ENCODE results near the gene ULBP3. TPM values are rescaled to one million over a fixed set of nuclear protein-coding genes. Genes with fewer than 3 reads are reported as not detected.

The ULBP3 gene
- total and polyA plus RNA-seq, 2 of the 13 experiments (the other 11 are each of a cell fraction or from before 2014, with no cell fraction given): 0.42 to 0.48 TPM

DNA sequence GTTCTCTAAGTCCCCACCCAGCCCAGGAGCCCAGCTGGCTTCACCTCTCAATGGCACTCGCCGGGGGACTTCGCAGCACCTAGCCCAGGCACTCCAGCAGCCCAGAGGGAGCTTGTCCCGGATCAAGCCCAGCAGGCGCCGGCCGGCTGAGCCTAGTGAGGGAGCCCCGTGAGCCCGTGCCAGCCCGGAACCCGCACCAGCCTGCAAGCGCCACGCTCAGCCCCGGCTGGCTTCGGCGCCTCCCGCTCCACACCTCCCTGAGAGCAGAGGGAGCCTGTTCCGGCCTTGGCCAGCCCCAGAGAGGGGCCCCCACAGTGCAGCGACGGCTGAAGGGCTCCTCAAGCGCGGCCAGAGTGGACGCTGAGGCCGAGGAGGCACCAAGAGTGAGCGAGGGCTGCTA, 46.8 kb upstream of the ULBP3 start:
- no peaks in the 10 kb centered on the region for H3K79me2 ChIP-seq (ENCODE audit: insufficient read depth, low read length)
- WGBS (ENCODE audit: low lambda C conversion rate): 40% methylated on average over 4 of the region's 25 CpGs
- no peak overlapping the region for H3K4me2 ChIP-seq (ENCODE audit: low read depth, low read length)
- no peaks in the 10 kb centered on the region for H4K20me1 ChIP-seq (ENCODE audit: insufficient read depth, low read length)
- H3K4me1 ChIP-seq (ENCODE audit: insufficient read depth, low read length): peaks cover 8% of the 10 kb centered on the region; the same call in 1 of the 2 replicates
- H3K9me3 ChIP-seq (ENCODE audit: low read length): no peaks in the 10 kb centered on the region
- FAIRE-seq (no peak), ATAC-seq (no peak), DNase-seq (ENCODE audit: low spot score) (no peak)
- TF ChIP-seq TCF7L2 (IDR thresholded peaks at IDR 0.05; ENCODE audit: low read depth, low read length) (no peak), TBL1XR1 (IDR thresholded peaks at IDR 0.05; ENCODE audit: borderline replicate concordance, low read length, partially characterized antibody) (no peak), ZNF143 (CRISPR knock-in tag; IDR thresholded peaks at IDR 0.05) (no peak), PCBP1 (IDR thresholded peaks at IDR 0.05; ENCODE audit: borderline replicate concordance, low read depth, low read length) (no peak), ZFP36L2 (CRISPR knock-in tag; IDR thresholded peaks at IDR 0.05) (no peak), ATRX (CRISPR knock-in tag; IDR thresholded peaks at IDR 0.05; ENCODE audit: borderline replicate concordance) (no peak), ZNF678 (CRISPR knock-in tag; IDR thresholded peaks at IDR 0.05) (no peak), SMARCE1 (IDR thresholded peaks at IDR 0.05; ENCODE audit: borderline replicate concordance) (no peak), CBFB (CRISPR knock-in tag; IDR thresholded peaks at IDR 0.05) (no peak), KAT7 (CRISPR knock-in tag; IDR thresholded peaks at IDR 0.05; ENCODE audit: borderline replicate concordance) (no peak), NAIF1 (CRISPR knock-in tag; IDR thresholded peaks at IDR 0.05; ENCODE audit: borderline replicate concordance) (no peak), ASH2L (IDR thresholded peaks at IDR 0.05; ENCODE audit: insufficient read length, low read depth, low read length) (no peak)
- TF ChIP-seq, protein P1, sequence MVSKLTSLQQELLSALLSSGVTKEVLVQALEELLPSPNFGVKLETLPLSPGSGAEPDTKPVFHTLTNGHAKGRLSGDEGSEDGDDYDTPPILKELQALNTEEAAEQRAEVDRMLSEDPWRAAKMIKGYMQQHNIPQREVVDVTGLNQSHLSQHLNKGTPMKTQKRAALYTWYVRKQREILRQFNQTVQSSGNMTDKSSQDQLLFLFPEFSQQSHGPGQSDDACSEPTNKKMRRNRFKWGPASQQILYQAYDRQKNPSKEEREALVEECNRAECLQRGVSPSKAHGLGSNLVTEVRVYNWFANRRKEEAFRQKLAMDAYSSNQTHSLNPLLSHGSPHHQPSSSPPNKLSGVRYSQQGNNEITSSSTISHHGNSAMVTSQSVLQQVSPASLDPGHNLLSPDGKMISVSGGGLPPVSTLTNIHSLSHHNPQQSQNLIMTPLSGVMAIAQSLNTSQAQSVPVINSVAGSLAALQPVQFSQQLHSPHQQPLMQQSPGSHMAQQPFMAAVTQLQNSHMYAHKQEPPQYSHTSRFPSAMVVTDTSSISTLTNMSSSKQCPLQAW (CRISPR knock-in tag; IDR thresholded peaks at IDR 0.05): no peak
- TF ChIP-seq, protein P2, sequence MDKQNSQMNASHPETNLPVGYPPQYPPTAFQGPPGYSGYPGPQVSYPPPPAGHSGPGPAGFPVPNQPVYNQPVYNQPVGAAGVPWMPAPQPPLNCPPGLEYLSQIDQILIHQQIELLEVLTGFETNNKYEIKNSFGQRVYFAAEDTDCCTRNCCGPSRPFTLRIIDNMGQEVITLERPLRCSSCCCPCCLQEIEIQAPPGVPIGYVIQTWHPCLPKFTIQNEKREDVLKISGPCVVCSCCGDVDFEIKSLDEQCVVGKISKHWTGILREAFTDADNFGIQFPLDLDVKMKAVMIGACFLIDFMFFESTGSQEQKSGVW (CRISPR knock-in tag; IDR thresholded peaks at IDR 0.05; ENCODE audit: borderline replicate concordance): no peak
- TF ChIP-seq, protein P3, sequence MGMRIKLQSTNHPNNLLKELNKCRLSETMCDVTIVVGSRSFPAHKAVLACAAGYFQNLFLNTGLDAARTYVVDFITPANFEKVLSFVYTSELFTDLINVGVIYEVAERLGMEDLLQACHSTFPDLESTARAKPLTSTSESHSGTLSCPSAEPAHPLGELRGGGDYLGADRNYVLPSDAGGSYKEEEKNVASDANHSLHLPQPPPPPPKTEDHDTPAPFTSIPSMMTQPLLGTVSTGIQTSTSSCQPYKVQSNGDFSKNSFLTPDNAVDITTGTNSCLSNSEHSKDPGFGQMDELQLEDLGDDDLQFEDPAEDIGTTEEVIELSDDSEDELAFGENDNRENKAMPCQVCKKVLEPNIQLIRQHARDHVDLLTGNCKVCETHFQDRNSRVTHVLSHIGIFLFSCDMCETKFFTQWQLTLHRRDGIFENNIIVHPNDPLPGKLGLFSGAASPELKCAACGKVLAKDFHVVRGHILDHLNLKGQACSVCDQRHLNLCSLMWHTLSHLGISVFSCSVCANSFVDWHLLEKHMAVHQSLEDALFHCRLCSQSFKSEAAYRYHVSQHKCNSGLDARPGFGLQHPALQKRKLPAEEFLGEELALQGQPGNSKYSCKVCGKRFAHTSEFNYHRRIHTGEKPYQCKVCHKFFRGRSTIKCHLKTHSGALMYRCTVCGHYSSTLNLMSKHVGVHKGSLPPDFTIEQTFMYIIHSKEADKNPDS (CRISPR knock-in tag; IDR thresholded peaks at IDR 0.05): no peak
- TF ChIP-seq, protein P4, sequence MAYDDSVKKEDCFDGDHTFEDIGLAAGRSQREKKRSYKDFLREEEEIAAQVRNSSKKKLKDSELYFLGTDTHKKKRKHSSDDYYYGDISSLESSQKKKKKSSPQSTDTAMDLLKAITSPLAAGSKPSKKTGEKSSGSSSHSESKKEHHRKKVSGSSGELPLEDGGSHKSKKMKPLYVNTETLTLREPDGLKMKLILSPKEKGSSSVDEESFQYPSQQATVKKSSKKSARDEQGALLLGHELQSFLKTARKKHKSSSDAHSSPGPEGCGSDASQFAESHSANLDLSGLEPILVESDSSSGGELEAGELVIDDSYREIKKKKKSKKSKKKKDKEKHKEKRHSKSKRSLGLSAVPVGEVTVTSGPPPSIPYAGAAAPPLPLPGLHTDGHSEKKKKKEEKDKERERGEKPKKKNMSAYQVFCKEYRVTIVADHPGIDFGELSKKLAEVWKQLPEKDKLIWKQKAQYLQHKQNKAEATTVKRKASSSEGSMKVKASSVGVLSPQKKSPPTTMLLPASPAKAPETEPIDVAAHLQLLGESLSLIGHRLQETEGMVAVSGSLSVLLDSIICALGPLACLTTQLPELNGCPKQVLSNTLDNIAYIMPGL (CRISPR knock-in tag; IDR thresholded peaks at IDR 0.05; ENCODE audit: borderline replicate concordance in 1 of 2, low read depth in 1 of 2): no peak
- intact Hi-C loops (cut with micrococcal nuclease; ENCODE audit: unreplicated experiment) (no loop called here), in situ Hi-C loops (cut with HindIII; ENCODE audit: extremely low pct_ligation_motif_present, low pct_unique_long_range_greater_than_20kb) (no loop called here)
- BruUV-seq (replicated peaks): no TSS peak
- H3K4me3 ChIP-seq (replicated peaks in 1 of 3; ENCODE audit: insufficient read depth in 1 of 3, low read depth in 2 of 3, low read length in 3 of 3): no peak overlapping the region
- H3K27me3 ChIP-seq (ENCODE audit: control insufficient read depth in 1 of 2, insufficient read depth in 2 of 2, low read length in 2 of 2): peaks cover 0 to 15% of the 10 kb centered on the region in 2 experiments; a peak in 4 of 5 replicates
- CTCF ChIA-PET (ENCODE audit: low intra/inter-chr PET ratio, low total read pairs): no interaction called here
- H3K9ac ChIP-seq (ENCODE audit: insufficient read depth, low read depth, low read length): no peak overlapping the region
- H3K27ac ChIP-seq (ENCODE audit: extremely low read length, insufficient read depth, low read length): no peak overlapping the region
- no peaks in the 10 kb centered on the region for H3K36me3 ChIP-seq (replicated peaks in 1 of 2; ENCODE audit: control insufficient read depth in 1 of 2, insufficient read depth in 2 of 2, low read length in 2 of 2)
- no peak overlapping the region for H2AFZ ChIP-seq (ENCODE audit: low read length)
- POLR2A ChIA-PET: no interaction called here
